A549 (cell line): ENCODE measurements around the gene ZNF286A. TPM values are rescaled to one million over a fixed set of nuclear protein-coding genes. Genes with fewer than 3 reads are reported as not detected.

ENCODE experiments used
- ATAC-seq, 2 experiments: fragments of 200-7000 bp in 1 of 2; fragments of >200 bp in 1 of 2; cut with Nextera tagmentation in 1 of 2; cut with Tn5 transposase in 1 of 2; 3 replicates each; pipeline versions ENCODE4 v1.8.0 to v1.9.1; 2018 to 2020; ENCODE audit warnings: mild to moderate bottlenecking in 1 of 2, moderate library complexity in 1 of 2
- CTCF ChIA-PET: fragments of 300-600 bp; sonication (Branson Sonifier 250); formaldehyde crosslinking; extraction: SDS; loops from one replicate; lab custom pipeline; 2021; ENCODE audit warnings: antibody characterized with exemption, inconsistent platforms; lab: Yijun Ruan, JAX
- POLR2A ChIA-PET: fragments of 350-600 bp; formaldehyde crosslinking; extraction: SDS; loops from one replicate; lab custom pipeline; 2021; ENCODE audit warnings: antibody characterized with exemption, inconsistent platforms; lab: Yijun Ruan, JAX
- DNase-seq, 2 experiments: peaks; one replicate each; pipeline versions ENCODE4 v3.0.0 to v3.0.0-alpha.2; 2011 to 2016; ENCODE audit warnings: low read depth in 1 of 2, low spot score in 1 of 2
- FAIRE-seq: peaks from 2 replicates; lab custom pipeline; 2011; peaks lifted over from hg19 to GRCh38; lab: Jason Lieb, UNC
- H3K27ac ChIP-seq, 2 experiments: fragments of >200 bp; sonication (Bioruptor Twin); formaldehyde crosslinking; 3 replicates each; pipeline ENCODE4 v1.5.1; 2016 to 2017
- H3K4me1 ChIP-seq: fragments of >200 bp; sonication (Bioruptor Twin); formaldehyde crosslinking; 3 replicates; pipeline ENCODE4 v1.6.1; 2016
- H3K4me2 ChIP-seq: fragments of >200 bp; sonication (Bioruptor Twin); formaldehyde crosslinking; 3 replicates; pipeline ENCODE4 v1.6.1; 2016
- H3K4me3 ChIP-seq: fragments of >200 bp; sonication (Bioruptor Twin); formaldehyde crosslinking; 3 replicates; pipeline ENCODE4 v1.5.1; 2016
- H3K9me3 ChIP-seq: fragments of >200 bp; sonication (Bioruptor Twin); formaldehyde crosslinking; 3 replicates; pipeline ENCODE4 v1.6.1; 2016
- ATOH8 ChIP-seq: fragments of 250-450 bp; sonication (Bioruptor Pico); IDR thresholded peaks from 2 replicates; pipeline ENCODE4 v1.5.0; 2020; ENCODE audit warnings: low read depth, mild to moderate bottlenecking, moderate library complexity
- BCL3 ChIP-seq: fragments of >200 bp; sonication (Bioruptor Twin); formaldehyde crosslinking; IDR thresholded peaks from 3 replicates; pipeline ENCODE4 v1.6.1; 2016
- CBX8 ChIP-seq: fragments of 200-600 bp; sonication (generic); IDR thresholded peaks from 2 replicates; pipeline ENCODE4 v1.6.1; 2016
- CHD2 ChIP-seq: fragments of 150-350 bp; IDR thresholded peaks from 2 replicates; pipeline ENCODE4 v1.6.1; 2014; ENCODE audit warnings: low read length; ENCODE audit not compliant: partially characterized antibody
- EP300 ChIP-seq, 2 experiments: fragments of >200 bp; sonication (Bioruptor Twin); formaldehyde crosslinking; IDR thresholded peaks; 2 replicates in 1 of 2; 3 replicates in 1 of 2; pipeline ENCODE4 v1.6.1; 2016 to 2017
- FOSL2 ChIP-seq, 2 experiments: fragments of 450-650 bp in 1 of 2; fragments of >200 bp in 1 of 2; sonication (Bioruptor Twin) in 1 of 2; formaldehyde crosslinking; IDR thresholded peaks; 2 replicates each; pipeline versions ENCODE4 v1.5.0 to v1.6.1; 2016 to 2020; ENCODE audit warnings: mild to moderate bottlenecking in 1 of 2, moderate library complexity in 1 of 2
- GATA3 ChIP-seq: IDR thresholded peaks from 2 replicates; pipeline ENCODE4 v1.6.1; 2012; ENCODE audit warnings: borderline replicate concordance
- HDAC2 ChIP-seq: fragments of 200-600 bp; sonication (generic); IDR thresholded peaks from 2 replicates; pipeline ENCODE4 v1.6.1; 2016
- HES2 ChIP-seq: fragments of >200 bp; sonication (Bioruptor Twin); formaldehyde crosslinking; IDR thresholded peaks from 2 replicates; pipeline ENCODE4 v1.6.1; 2016
- HOXA7 ChIP-seq: fragments of 250-450 bp; sonication (Bioruptor Pico); IDR thresholded peaks from 2 replicates; pipeline ENCODE4 v1.5.0; 2020; ENCODE audit warnings: mild to moderate bottlenecking, moderate library complexity
- HOXB13 ChIP-seq: fragments of 250-450 bp; sonication (Bioruptor Pico); IDR thresholded peaks from 2 replicates; pipeline ENCODE4 v1.5.0; 2020; ENCODE audit warnings: low read depth, mild to moderate bottlenecking, moderate library complexity
- JUN ChIP-seq, 2 experiments: fragments of >200 bp; sonication (Bioruptor Twin); formaldehyde crosslinking; IDR thresholded peaks; 2 replicates in 1 of 2; 3 replicates in 1 of 2; pipeline ENCODE4 v1.6.1; 2016 to 2017
- JUNB ChIP-seq: fragments of >200 bp; sonication (Bioruptor Twin); formaldehyde crosslinking; IDR thresholded peaks from 2 replicates; pipeline ENCODE4 v1.6.1; 2016
- KDM1A ChIP-seq: fragments of 200-600 bp; sonication (generic); IDR thresholded peaks from 2 replicates; pipeline ENCODE4 v1.6.1; 2016; ENCODE audit warnings: low read depth, mild to moderate bottlenecking
- NR3C1 ChIP-seq: fragments of >200 bp; sonication (Bioruptor Twin); formaldehyde crosslinking; IDR thresholded peaks from 3 replicates; pipeline ENCODE4 v1.6.1; 2017
- SMC3 ChIP-seq: fragments of >200 bp; sonication (Bioruptor Twin); formaldehyde crosslinking; IDR thresholded peaks from 3 replicates; pipeline ENCODE4 v1.6.1; 2018; ENCODE audit warnings: inconsistent platforms
- TFCP2L1 ChIP-seq: fragments of 250-450 bp; sonication (Bioruptor Pico); IDR thresholded peaks from 2 replicates; pipeline ENCODE4 v1.5.0; 2021; ENCODE audit warnings: mild to moderate bottlenecking
- TP53 ChIP-seq: fragments of 250-450 bp; sonication (Bioruptor Pico); IDR thresholded peaks from 2 replicates; pipeline ENCODE4 v1.5.0; 2021; ENCODE audit warnings: mild to moderate bottlenecking, moderate library complexity
- ZC3H11A ChIP-seq: fragments of 450-650 bp; IDR thresholded peaks from 2 replicates; pipeline ENCODE4 v1.6.1; 2014; ENCODE audit warnings: antibody characterized with exemption, mild to moderate bottlenecking
- ZNF302 ChIP-seq: fragments of 250-450 bp; sonication (Bioruptor Pico); IDR thresholded peaks from 2 replicates; pipeline ENCODE4 v1.9.0; 2021; ENCODE audit warnings: inconsistent platforms, mild to moderate bottlenecking, moderate library complexity
- WGBS: methylation state at CpG from one replicate; pipeline ENCODE4 v1.1.6; 2017; ENCODE audit errors: missing lambda C conversion rate; 5-methylcytosine and 5-hydroxymethylcytosine counted together
- polyA plus RNA-seq, 4 experiments: library from polyadenylated mRNA; depleted of rRNA in 3 of 4; stranded (reverse); fragments of >200 nt; fragmentation: RNase III in 1 of 4; extraction: RNeasy Plus Mini Kit Qiagen cat#74134 plus additional on column Dnase treatment in 1 of 4; gene quantifications; 2 replicates in 3 of 4; 3 replicates in 1 of 4; pipeline ENCODE4 v1.2.3, GENCODE V29; 2011 to 2017
- TF ChIP-seq, protein P1 (sequence below): fragments of 200-600 bp; sonication (generic); IDR thresholded peaks from 2 replicates; pipeline ENCODE4 v1.6.1; 2016; ENCODE audit warnings: antibody characterized with exemption, mild to moderate bottlenecking, moderate library complexity

Gene ZNF286A
- polyA plus RNA-seq, 2 of the 4 experiments (the other 2 are of a cell fraction) = 43.8 to 49.6 TPM

GRCh38 chr17:15658296-15658695, 41.3 kb upstream of the ZNF286A start:
- ChIA-PET CTCF (interaction anchor here (2.2 kb wide), 1 partner anchor 8 kb away, joined by 6 read pairs; no protein-coding TSS in a partner anchor), POLR2A (no interaction called here)
- ATAC-seq (no peak), DNase-seq (no peak), FAIRE-seq (no peak)
- Histone ChIP-seq H3K4me3 (no peak overlapping the region), H3K4me1 (peaks cover 33% of the 10 kb centered on the region), H3K9me3 (no peaks in the 10 kb centered on the region), H3K4me2 (peak overlapping the region; percentile 41), H3K27ac (peak overlapping the region; percentile 49 to 56; a peak in 5 of 6 replicates)
- TF ChIP-seq FOSL2 (IDR thresholded peaks at IDR 0.05) (no peak), FOSL2 (CRISPR knock-in tag; IDR thresholded peaks at IDR 0.05) (peak; percentile 13; the same call in 1 of the 2 replicates), TP53 (CRISPR knock-in tag) (no peak), JUNB (0 out of 2 replicates have a peak, but pooled peaks have one; percentile 11)
- 72% methylated on average over 3 of the region's 3 CpGs for WGBS

- ATAC-seq = no peak
- no peak for DNase-seq
- ChIA-PET CTCF (interaction anchor here (2.2 kb wide), 1 partner anchor 9 kb away, joined by 6 read pairs; no protein-coding TSS in a partner anchor), POLR2A (no interaction called here)
- H3K4me2 ChIP-seq = no peak overlapping the region
- peaks cover 33% of the 10 kb centered on the region for H3K4me1 ChIP-seq
- H3K4me3 ChIP-seq = no peak overlapping the region
- WGBS = 99% methylated on average over 6 of the region's 6 CpGs
- no peak for FAIRE-seq
- no peaks in the 10 kb centered on the region for H3K9me3 ChIP-seq
- no peak for TF ChIP-seq CHD2
- no peak for TF ChIP-seq BCL3
- TF ChIP-seq CBX8 = no peak
- no peak for TF ChIP-seq EP300 (IDR thresholded peaks at IDR 0.05)
- TF ChIP-seq SMC3 = no peak
- no peak for TF ChIP-seq JUN (IDR thresholded peaks at IDR 0.05)
- H3K27ac ChIP-seq = peak overlapping the region in 1 of 2 experiments; percentile 31; a peak in 1 of 6 replicates
Observed at GRCh38 chr17:15659236-15659635, 40.3 kb upstream of the ZNF286A start.

GRCh38 chr17:15659663-15660062, 39.9 kb upstream of the ZNF286A start:
- H3K27ac ChIP-seq = peak overlapping the region in 1 of 2 experiments; percentile 38; a peak in 1 of 6 replicates
- no peak for ATAC-seq

More at GRCh38 chr17:15659663-15660062, 39.9 kb upstream of the ZNF286A start:
- ChIA-PET CTCF (interaction anchor here (2.2 kb wide), 1 partner anchor 10 kb away, joined by 6 read pairs; no protein-coding TSS in a partner anchor), POLR2A (no interaction called here)
- WGBS = 78% methylated on average over 4 of the region's 4 CpGs
- FAIRE-seq = no peak
- H3K4me1 ChIP-seq = peaks cover 33% of the 10 kb centered on the region
- DNase-seq = no peak
- TF ChIP-seq HDAC2 (no peak), NR3C1 (no peak), HES2 (no peak), GATA3 (no peak), HOXB13 (CRISPR knock-in tag) (no peak), TFCP2L1 (CRISPR knock-in tag) (no peak), JUN (IDR thresholded peaks at IDR 0.05) (no peak), ATOH8 (CRISPR knock-in tag) (no peak), ZC3H11A (no peak), HOXA7 (CRISPR knock-in tag) (no peak), ZNF302 (CRISPR knock-in tag) (no peak), KDM1A (no peak)
- TF ChIP-seq, protein P1, sequence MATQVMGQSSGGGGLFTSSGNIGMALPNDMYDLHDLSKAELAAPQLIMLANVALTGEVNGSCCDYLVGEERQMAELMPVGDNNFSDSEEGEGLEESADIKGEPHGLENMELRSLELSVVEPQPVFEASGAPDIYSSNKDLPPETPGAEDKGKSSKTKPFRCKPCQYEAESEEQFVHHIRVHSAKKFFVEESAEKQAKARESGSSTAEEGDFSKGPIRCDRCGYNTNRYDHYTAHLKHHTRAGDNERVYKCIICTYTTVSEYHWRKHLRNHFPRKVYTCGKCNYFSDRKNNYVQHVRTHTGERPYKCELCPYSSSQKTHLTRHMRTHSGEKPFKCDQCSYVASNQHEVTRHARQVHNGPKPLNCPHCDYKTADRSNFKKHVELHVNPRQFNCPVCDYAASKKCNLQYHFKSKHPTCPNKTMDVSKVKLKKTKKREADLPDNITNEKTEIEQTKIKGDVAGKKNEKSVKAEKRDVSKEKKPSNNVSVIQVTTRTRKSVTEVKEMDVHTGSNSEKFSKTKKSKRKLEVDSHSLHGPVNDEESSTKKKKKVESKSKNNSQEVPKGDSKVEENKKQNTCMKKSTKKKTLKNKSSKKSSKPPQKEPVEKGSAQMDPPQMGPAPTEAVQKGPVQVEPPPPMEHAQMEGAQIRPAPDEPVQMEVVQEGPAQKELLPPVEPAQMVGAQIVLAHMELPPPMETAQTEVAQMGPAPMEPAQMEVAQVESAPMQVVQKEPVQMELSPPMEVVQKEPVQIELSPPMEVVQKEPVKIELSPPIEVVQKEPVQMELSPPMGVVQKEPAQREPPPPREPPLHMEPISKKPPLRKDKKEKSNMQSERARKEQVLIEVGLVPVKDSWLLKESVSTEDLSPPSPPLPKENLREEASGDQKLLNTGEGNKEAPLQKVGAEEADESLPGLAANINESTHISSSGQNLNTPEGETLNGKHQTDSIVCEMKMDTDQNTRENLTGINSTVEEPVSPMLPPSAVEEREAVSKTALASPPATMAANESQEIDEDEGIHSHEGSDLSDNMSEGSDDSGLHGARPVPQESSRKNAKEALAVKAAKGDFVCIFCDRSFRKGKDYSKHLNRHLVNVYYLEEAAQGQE = no peak
- TF ChIP-seq, all 56 proteins: peak for 0
- H3K4me3 ChIP-seq = no peak overlapping the region
- no peak overlapping the region for H3K4me2 ChIP-seq
- no peaks in the 10 kb centered on the region for H3K9me3 ChIP-seq
